Gastroesophageal sphincter (tissue), 3 donors: ENCODE data around the gene BPI.

ENCODE experiments used
- CTCF ChIP-seq, 4 experiments: fragments of 200-600 bp in 2 of 4; fragments of 450-650 bp in 2 of 4; sonication (generic) in 1 of 4; IDR thresholded peaks; one replicate each; pipeline ENCODE4 v1.5.1; 2017 to 2019; ENCODE audit warnings: antibody characterized with exemption in 4 of 4, mild to moderate bottlenecking in 2 of 4, moderate library complexity in 2 of 4
- EP300 ChIP-seq: sonication (generic); formaldehyde crosslinking; IDR thresholded peaks from one replicate; pipeline ENCODE4 v1.6.1; 2017; ENCODE audit warnings: antibody characterized with exemption, mild to moderate bottlenecking
- POLR2A ChIP-seq, 2 donors: fragments of 450-650 bp; IDR thresholded peaks; one replicate each; pipeline ENCODE4 v1.6.1; 2017; ENCODE audit warnings: antibody characterized with exemption in 2 of 2, mild to moderate bottlenecking in 2 of 2, moderate library complexity in 1 of 2
- POLR2AphosphoS5 ChIP-seq: sonication (generic); formaldehyde crosslinking; IDR thresholded peaks from one replicate; pipeline ENCODE4 v1.6.1; 2017; ENCODE audit warnings: antibody characterized with exemption

DNA sequence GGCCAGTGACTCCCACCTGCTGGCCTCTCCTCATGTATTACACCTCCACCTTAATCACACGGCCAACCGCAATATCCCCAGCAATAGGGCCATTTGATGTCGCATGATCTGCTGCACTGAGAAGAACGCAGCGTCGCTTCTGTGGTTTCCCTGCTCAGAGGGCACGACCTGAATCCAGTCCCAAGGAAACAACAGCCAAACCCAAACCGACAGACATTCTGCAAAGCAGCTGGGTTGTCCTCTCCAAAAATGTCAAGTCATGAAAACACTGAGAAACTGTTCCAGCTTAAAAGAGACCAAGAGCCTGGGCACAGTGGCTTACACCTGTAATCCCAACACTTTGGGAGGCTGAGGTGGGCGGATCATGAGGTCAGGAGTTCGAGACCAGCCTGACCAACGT, 7.5 kb upstream of the BPI start:
- TF ChIP-seq POLR2A (IDR thresholded peaks at IDR 0.05) (no peak), POLR2AphosphoS5 (no peak), EP300 (no peak), CTCF (IDR thresholded peaks at IDR 0.05) (no peak)
